GM21390 (cell line): ENCODE measurements around the gene LRRC74A.

ENCODE experiments used
- ATAC-seq: cut with Tn5 transposase; IDR thresholded peaks from one replicate; pipeline ENCODE4 v1.9.1; 2021; ENCODE audit not compliant: unreplicated experiment

The LRRC74A gene

DNA sequence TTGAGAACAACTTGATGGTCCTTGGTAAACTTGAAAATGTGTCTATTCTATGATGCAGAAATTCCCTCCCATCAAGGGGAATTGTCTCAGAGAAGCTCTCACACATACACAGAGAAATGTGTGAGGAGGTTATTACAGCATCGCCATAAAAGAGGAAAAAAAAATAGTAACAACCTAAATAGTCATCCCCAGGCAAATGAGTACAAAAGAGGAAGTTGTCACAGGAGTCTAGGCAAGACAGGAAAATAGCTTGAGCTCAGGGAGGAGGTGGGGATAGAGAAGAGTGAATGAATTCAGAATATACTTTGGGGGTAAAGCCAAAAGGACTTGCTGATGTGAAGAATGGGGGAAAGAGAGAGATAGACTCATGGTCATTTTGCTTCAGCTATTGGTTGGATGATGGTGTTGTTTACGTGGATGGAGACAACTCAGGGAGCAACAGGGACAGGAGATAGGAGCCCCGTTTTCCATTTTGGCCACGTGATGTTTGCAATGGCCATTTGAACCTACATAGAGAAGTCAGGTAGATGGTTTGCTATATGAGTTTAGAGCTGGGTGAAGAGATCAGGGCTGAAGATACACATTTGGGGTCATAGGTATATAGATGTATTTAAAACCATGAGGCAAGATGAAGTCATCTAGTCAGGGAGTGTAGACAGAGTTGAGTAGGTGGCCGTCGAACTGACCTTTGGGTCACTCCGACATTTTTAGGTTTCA is 20.3 kb downstream of the LRRC74A start:
- ATAC-seq = no peak

DNA sequence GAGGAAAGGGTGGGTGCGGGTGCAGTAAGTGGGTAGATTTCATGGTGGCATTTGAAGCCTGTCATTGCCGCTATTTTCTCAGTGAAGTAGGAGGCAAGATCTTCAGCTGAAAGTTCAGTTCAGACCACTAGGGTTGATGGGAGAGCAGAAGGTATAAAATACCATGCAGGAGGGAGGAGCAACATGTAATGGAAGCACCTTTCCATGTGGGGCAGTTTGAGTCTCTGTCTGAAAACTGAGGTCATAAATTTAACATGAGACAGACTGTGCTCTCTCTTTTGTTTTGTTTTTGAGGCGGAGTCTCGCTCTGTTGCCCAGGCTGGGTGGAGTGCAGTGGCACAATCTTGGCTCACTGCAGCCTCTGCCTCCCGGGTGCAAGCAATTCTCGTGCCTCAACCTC is 22.7 kb downstream of the LRRC74A start:
- ATAC-seq = no peak

DNA sequence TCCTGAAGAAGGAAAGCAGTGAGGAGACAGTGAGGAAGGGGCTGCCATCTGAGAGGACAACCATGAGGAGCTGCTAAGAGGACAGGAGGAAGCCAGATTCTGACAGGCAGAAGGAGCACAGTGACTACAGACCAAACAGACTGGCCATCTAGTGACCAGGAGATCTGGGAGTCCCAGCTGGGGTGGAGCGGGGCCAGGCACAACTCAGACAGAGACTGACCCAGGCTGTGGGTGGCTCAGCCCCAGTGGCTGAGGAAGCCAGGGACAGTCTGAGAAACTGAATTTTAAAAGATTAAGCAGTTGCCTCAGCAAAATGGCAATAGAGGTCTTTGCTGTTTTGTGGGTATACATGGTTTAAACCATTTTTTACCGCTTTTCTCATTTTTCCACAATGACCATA is 28.9 kb downstream of the LRRC74A start:
- no peak for ATAC-seq

DNA sequence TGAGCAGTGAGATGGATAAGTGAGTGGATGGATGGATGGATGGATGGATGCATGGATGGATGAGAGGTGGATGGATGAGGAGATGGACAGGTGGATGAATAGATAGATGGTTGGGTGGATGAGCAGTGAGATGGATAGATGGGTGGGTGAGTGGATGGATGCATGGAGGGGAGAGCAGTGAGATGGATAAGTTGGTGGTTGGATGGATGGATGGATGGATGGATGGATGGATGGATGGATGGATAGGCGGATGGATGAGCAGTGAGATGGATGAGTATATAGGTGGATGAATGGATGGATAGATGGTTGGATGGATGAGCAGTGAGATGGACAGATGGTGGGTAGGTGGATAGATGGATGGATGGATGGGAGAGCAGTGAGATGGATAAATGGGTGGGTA is 30.6 kb downstream of the LRRC74A start:
- no peak for ATAC-seq

DNA sequence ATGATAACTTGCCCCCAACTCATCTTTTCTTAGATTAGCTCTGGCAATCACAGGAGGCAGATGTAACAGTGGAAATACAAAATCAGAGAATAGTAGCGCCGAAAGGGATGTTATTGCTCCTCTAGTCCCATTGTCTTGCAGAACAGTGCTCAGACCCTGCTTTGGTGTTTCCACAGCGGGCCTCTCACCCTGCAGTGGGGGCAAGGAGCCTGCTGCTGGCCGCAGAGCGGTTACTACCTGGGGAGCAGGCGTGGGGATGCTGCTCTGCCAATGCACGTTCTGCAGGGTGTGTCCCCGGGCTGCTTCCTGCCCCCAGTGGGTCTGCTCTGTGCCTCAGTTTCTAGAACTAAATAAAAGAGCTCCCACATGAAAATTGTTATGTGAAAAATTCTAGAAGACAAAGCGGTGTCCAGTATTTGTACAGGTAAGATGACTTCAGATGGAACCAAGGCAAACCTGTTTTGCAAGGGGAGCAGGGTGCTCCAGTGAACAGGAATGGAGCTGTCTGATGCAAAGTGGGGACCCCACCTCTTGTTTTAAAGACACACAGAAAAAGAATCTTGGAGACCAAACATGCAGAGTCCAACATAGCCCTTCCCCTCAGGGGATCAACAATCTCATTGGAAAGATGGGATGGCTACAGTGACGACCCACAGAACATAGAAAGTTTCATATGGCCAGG is 35.5 kb downstream of the LRRC74A start:
- ATAC-seq = no peak

DNA sequence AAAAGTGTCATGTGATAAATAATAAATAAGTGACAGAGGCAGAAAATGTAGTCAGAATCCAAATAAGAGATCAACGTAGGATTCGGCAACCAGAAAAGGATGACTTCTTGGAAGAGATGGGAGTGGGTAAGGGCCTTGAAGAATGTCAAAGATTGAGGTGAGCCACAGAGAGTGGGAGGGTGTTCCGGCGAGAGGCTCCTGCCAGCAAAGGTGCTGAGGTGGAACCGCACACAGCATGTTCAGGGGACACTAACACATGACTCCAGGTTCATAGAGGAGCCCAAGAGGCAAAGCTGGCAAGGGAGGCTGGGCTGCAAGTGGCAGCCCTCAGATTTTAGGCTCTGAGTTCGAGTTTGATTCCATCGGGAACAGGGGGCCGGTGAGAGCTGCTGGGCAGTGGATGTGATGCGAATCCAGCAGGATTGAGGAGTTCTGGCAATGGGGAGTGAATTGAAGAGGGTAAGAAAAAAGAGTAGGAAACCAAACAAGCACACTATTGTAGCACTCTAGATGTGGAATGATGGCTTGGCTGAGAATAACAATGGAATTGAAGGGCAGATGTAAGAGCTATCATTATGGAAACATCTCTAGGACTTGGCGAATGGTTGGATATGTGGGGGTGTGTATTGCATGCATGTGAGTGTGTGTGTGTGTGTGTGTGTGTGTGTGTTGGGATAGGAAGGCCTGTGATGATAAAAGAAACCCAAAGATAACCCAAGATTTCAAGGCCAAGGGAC is 36.5 kb downstream of the LRRC74A start:
- no peak for ATAC-seq

DNA sequence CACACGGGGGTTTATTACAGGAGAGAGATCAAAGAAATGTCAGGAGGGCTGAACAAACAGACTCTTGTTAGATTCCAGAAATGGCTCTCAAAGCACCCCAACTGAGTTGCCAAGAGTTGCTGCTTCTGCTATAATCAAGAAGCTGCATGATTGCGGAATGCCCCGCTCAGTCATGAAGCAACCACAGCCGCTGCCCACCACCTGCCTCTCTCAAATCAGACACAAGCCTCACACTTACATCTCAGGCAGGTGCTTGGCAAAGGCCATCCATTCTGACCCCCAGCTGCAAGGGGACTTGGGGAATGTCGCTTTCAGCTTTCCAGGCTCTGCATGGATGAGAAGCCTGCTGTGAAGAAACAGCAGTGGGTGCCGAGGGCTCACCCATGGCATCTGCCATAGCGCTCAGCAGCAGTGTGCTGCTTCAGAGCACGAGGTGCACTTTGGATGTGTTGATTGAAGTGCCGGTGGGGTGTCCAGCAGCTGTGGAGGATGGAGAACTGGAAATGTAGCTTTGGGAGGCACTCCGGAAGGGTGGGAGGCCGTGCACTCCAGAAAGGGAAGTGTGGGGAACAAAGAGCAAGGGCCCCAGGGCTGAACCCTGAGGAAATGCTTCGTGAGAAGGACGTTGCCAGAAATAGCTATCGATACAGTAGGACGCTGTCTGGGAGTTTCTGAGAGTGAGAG is 37.7 kb downstream of the LRRC74A start:
- ATAC-seq = no peak

DNA sequence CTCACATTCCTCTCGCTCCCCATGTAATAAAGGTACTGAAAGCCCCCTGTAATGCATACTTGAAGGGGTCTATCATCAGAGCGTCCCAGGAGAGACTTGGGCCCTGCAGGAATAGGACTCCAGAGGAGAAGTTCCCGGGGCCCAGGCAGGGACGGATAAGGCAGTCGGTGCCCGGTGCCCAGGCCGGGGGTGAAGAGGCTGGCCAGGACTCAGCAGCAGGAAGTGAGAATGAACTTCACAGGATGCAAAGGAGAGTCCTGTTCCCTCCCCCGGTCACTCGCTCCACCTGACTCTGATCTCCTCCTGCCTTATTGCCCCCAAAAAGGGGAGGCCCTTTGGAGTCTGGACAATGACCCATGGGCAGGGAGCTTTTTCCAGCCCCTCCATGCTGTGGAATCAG is 40.2 kb downstream of the LRRC74A start:
- ATAC-seq = no peak

DNA sequence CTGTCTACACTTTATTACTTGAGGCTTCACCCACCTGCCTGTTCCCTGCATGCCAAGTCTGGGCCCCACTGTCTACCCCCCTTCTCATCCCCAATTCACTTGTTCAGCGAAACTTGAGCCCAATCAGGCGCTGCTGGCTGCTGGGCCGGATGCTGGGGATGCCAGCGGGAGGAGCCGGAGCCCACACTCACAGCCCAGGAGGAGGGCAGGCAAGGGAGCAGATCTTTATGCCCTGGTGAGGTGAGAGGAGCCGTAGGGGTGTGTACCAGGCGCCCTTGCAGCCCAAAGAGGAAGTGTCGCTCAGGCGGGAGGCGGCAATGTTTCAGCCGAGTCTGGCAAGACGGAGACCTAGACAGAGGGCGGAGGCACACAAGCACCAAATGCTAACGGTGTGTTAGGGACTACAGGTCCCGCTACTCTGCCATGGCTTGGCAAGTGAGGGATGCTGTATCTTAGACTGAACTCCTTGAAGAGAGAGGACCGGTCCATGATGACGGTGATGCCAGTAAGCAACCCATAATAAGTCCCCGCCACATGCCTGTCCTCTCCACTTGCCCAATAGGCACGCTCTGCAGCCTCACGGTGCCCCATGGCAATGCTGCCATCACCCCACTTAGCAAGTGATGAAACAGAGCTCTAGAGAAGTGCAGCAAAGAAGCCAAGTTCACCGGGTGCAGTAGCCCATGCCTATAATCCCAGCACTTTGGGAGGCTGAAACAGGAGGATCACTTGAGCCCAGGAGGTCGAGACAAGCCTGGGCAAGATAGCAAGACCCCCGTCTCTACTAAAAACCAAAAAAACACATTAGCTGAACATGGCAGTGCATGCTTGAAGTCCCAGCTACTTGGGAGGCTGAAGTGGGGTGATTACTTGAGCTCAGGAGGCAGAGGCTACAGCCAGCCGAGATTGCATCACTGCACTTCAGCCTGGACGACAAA is 41.6 kb downstream of the LRRC74A start:
- ATAC-seq = no peak

DNA sequence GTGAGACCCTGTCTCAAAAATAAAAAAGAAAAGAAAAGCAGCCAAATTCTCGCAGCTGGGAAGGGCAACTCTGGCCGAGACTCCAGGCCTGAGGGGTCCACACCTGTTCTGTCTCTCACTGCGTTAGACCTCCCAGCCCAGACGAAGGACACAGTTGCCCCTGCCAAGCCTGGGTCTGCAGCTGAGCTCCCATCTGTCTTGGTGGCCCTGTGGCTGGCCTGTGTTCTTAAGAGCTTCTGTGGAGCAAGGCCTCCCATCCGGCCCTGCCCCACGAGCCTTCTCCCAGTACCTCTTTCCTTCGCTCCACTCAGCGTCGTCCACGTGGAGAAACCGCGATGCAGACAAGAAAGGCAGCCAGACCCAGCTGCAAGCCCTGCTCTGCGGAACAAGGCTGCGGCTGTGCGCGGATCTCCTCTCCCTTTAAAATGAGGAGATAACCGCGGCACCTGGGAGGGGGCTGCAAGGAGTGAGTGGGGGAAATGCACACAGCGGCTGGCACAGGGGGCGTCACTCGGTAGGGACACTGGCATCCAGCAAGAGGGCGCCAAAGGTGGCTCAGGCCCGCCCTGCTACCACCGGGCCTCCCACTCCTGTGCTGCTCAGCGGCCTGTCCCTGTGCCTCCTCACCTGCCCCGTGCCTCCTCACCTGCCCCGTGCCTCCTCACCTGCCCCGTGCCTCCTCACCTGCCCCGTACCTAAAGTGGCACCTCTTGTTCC is 42.4 kb downstream of the LRRC74A start:
- ATAC-seq = no peak

DNA sequence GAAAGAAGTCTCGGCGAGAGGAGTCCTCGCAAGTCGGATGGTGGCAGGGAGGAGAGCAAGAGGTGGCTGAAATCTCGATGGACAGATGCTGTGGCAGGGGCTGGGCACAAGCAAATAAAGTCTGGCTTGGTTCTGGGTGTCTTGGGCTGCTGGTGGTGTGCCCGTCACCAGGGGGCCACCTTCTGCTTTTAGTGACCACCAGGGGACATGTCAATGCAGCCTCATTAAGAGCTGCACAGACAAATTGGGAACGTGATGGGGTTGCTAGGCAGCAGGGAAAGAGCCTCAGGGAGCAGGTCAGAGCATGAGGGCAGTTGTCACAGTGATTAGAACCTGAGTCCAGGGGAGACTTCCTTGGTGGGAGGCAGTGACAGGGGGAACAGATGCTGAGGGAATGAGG is 44.0 kb downstream of the LRRC74A start:
- no peak for ATAC-seq

DNA sequence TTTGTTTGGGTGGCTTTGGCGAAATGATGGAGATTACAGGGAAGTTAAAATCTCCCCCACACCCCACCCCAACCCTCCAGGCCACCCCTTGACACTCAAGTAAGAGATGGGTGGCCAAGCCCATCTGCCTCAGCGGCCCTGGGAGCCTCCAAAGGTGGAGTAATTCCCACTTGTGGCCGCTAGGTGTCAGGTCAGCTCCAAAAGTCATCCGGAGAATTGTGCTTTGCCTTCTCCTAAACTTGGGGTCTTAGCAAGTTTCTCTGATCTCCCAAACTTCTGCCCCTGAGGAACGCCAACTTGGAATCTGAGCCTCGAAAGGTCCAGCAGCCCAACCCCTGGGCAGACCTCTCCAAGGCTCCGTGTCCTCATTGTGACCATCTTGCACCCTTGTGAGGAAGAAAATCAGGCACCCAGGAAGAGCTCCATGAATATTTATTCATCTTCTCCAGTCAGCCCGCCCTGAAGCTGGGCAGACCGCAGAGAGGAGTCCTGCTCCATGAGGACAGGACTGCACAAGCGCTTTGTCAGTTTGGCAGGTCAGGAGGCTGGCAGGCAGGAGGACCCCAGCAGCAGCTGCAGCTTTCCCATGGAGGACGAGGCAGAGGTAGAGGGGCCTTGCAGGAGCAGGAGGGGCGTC is 46.7 kb downstream of the LRRC74A start:
- no peak for ATAC-seq

DNA sequence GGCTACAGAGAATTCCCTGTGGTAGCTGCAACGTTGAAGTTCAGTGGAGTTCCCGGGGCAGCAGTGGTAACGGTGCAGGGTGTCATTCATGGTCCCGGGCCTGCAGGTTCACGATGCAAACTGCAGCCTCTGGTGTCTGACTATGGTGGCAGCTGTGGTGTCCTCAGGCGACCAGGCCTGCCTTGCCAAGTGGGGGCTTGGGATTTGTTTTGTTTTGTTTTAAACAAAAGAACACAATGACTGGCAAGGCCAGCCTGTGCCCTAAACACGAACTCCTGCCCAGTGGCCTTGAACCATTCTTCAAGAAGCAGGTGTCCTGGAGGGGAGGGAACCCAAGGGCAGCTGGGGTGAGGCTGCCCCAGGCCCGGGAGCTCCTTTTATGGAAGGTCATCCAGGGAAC is 48.5 kb downstream of the LRRC74A start:
- ATAC-seq = no peak

DNA sequence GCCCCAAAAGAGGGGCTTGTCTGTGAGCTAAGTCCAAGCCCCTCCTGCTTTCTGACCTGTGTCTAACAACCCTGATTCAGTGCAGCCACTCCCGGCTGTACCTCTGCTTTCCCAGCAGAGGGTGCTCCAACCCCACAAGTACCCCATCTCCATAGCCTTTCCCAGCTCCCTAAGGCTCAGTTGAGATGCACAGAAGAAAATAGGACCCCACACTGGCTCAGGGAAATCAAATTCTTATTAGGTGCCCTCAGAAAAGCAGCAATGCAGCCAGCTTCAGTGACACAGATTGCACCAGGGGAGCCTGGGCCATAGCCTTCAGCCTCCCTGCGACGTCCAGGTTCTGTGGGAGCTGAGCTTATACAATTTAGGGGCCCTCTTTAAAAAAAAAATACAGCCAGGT is 49.9 kb downstream of the LRRC74A start:
- no peak for ATAC-seq

DNA sequence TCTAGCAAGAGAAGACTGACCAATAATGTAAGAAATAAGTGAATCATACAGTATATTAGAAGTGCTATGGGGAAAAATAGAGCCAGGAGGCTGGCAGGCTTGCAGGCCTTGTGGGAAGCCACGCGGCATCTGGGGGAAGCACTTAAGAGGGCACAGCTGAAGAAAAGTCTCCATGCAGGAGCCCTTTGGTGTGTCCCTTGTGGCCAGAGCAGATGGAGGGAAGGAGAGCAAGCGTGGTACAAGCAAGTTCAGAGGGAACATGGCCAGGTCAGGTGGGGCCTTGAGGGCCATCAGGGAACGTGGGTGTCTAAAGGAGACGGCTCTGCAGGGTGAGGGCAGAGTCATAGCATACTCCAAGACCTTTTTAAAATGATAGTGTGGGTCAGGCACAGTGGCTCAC is 51.7 kb downstream of the LRRC74A start:
- ATAC-seq = no peak

DNA sequence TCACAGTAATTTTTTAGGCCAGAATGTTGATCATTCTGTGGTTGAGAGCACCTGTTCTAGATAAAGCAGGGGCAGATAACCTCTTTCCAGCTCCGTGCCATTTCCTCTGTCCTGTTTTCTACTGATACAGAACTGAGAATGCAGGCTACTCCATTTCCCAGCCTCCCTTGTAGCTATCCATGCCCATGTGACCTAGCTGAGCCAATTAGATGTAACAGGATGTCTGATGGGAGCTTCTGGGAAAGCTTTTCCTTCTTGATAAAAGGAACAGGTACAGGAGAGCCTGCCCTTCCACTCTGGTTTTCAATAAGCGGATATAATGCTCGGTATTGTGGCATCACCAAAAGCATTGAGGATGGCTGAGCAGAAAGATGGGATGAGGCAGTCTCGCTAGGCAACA is 54.2 kb downstream of the LRRC74A start:
- ATAC-seq = no peak

DNA sequence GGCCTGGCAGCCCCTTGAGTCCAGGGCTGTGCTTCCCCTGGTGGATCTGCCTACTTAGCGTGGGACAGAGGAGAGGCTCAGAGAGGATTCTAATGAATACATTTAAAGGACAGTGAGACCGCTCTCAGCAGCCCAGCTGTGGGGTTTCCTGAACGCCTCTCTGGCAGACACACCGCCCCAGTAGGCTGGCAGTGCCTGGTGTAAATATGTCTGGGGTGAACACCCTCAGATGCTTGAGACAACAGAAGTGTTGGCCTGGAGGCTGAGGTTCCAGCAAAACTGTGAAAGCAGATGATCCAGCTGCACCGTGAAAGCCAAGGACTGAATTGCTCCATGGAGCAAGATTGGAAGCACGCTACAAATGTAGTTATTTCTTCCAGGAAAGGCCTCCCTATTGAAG is 55.1 kb downstream of the LRRC74A start:
- no peak for ATAC-seq

DNA sequence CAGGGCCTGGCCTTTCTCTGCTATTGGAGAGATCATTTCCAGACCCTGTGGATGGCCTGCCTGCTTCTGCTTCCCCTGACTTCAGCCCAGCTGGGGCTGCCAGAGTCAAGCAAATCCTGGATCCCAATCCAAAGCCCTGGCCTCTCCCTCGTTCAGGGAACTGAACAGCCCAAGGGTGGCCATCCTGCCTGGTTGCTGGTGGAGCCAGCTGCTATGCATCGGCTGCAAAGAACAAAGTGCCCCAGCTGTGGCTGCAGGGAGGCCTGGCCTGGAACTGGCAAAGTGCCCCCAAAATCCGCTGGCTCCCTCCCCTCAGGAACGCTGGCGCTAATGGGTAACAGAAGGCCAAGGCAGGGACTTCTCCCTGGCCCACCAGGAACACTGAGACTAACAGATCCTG is 56.4 kb downstream of the LRRC74A start:
- ATAC-seq = no peak

DNA sequence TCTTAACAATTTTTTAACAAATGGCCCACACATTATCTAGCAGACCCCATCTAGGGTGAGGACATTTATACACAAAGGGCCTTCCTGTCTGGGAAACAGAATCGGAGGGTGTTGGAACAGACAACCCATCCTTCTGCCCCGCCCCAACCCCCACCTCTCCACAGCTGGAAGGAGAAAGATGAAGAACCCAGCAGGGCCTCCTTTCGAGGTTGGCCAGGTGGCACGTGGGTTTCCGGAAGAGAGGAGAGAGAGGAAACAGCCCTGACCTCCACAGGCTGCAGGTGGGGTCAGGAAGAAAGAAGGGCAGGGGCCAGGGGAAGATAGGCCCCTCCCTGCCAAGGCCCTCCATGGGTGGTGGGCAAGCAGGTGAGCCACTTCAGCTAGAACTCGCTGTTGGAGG is 57.2 kb downstream of the LRRC74A start:
- ATAC-seq = no peak
